ENCODE results near the gene GALK2.

The GALK2 gene
- total RNA-seq: 23.2 to 30.2 (median 29.4) reads per million in 3 donors

GRCh38 chr15:49169880-49170597 is at the start of gene GALK2:
Gene GALK2, plus strand, starts transcription at chr15:49170247. Its CDS starts 76 bp downstream, at chr15:49170323.
- peak; percentile 77 to 86 (median 81) for DNase-seq
- no peaks in the 10 kb centered on the region for H3K9me3 ChIP-seq (ENCODE audit: control insufficient read depth, low read length)
- peaks cover 15% of the 10 kb centered on the region for H3K4me1 ChIP-seq (ENCODE audit: control insufficient read depth, insufficient read depth, low read length, poor library complexity, severe bottlenecking)
- peak within 1 kb of the TSS; percentile 70 for H3K4me3 ChIP-seq (ENCODE audit: insufficient read depth, low read depth, low read length, poor library complexity, severe bottlenecking)
- no peaks in the 10 kb centered on the region for H3K36me3 ChIP-seq (ENCODE audit: control insufficient read depth, insufficient read depth, low read length)
- no peaks in the 10 kb centered on the region for H3K27me3 ChIP-seq (replicated peaks; ENCODE audit: control insufficient read depth, insufficient read depth, low read length, poor library complexity, severe bottlenecking)
- H3K27ac ChIP-seq (ENCODE audit: insufficient read depth, low read length, poor library complexity, severe bottlenecking): peak within 1 kb of the TSS; percentile 84

GRCh38 chr15:49120832-49121231 is 49.2 kb upstream of the GALK2 start:
- H3K9me3 ChIP-seq (ENCODE audit: control insufficient read depth, low read length): no peaks in the 10 kb centered on the region
- no peak overlapping the region for H3K27ac ChIP-seq (ENCODE audit: insufficient read depth, low read length, poor library complexity, severe bottlenecking)
- H3K4me3 ChIP-seq (ENCODE audit: insufficient read depth, low read depth, low read length, poor library complexity, severe bottlenecking): no peak overlapping the region
- H3K4me1 ChIP-seq (ENCODE audit: control insufficient read depth, insufficient read depth, low read length, poor library complexity, severe bottlenecking): no peaks in the 10 kb centered on the region
- H3K36me3 ChIP-seq (ENCODE audit: control insufficient read depth, insufficient read depth, low read length): peaks cover 5% of the 10 kb centered on the region
- no peak for DNase-seq
- no peaks in the 10 kb centered on the region for H3K27me3 ChIP-seq (replicated peaks; ENCODE audit: control insufficient read depth, insufficient read depth, low read length, poor library complexity, severe bottlenecking)

- H3K4me1 ChIP-seq (ENCODE audit: control insufficient read depth, insufficient read depth, low read length, poor library complexity, severe bottlenecking): no peaks in the 10 kb centered on the region
- H3K4me3 ChIP-seq (ENCODE audit: insufficient read depth, low read depth, low read length, poor library complexity, severe bottlenecking): no peak overlapping the region
- no peak overlapping the region for H3K27ac ChIP-seq (ENCODE audit: insufficient read depth, low read length, poor library complexity, severe bottlenecking)
- no peaks in the 10 kb centered on the region for H3K27me3 ChIP-seq (replicated peaks; ENCODE audit: control insufficient read depth, insufficient read depth, low read length, poor library complexity, severe bottlenecking)
- H3K9me3 ChIP-seq (ENCODE audit: control insufficient read depth, low read length): no peaks in the 10 kb centered on the region
- no peak for DNase-seq
- peaks cover 10% of the 10 kb centered on the region for H3K36me3 ChIP-seq (ENCODE audit: control insufficient read depth, insufficient read depth, low read length)
Measured at GRCh38 chr15:49121901-49122300, 48.1 kb upstream of the GALK2 start.

- Histone ChIP-seq H3K4me3 (ENCODE audit: insufficient read depth, low read depth, low read length, poor library complexity, severe bottlenecking) (no peak overlapping the region), H3K27me3 (replicated peaks; ENCODE audit: control insufficient read depth, insufficient read depth, low read length, poor library complexity, severe bottlenecking) (no peaks in the 10 kb centered on the region), H3K27ac (ENCODE audit: insufficient read depth, low read length, poor library complexity, severe bottlenecking) (no peak overlapping the region), H3K9me3 (ENCODE audit: control insufficient read depth, low read length) (no peaks in the 10 kb centered on the region), H3K36me3 (ENCODE audit: control insufficient read depth, insufficient read depth, low read length) (peaks cover 16% of the 10 kb centered on the region), H3K4me1 (ENCODE audit: control insufficient read depth, insufficient read depth, low read length, poor library complexity, severe bottlenecking) (no peaks in the 10 kb centered on the region)
- no peak for DNase-seq
Measured at GRCh38 chr15:49122541-49123062, 47.4 kb upstream of the GALK2 start.

- H3K36me3 ChIP-seq (ENCODE audit: control insufficient read depth, insufficient read depth, low read length): peaks cover 32% of the 10 kb centered on the region
- H3K9me3 ChIP-seq (ENCODE audit: control insufficient read depth, low read length): no peaks in the 10 kb centered on the region
- no peak overlapping the region for H3K27ac ChIP-seq (ENCODE audit: insufficient read depth, low read length, poor library complexity, severe bottlenecking)
- no peak overlapping the region for H3K4me3 ChIP-seq (ENCODE audit: insufficient read depth, low read depth, low read length, poor library complexity, severe bottlenecking)
- no peaks in the 10 kb centered on the region for H3K4me1 ChIP-seq (ENCODE audit: control insufficient read depth, insufficient read depth, low read length, poor library complexity, severe bottlenecking)
- H3K27me3 ChIP-seq (replicated peaks; ENCODE audit: control insufficient read depth, insufficient read depth, low read length, poor library complexity, severe bottlenecking): no peaks in the 10 kb centered on the region
- no peak for DNase-seq
Measured at GRCh38 chr15:49124371-49124770, 45.7 kb upstream of the GALK2 start.

GRCh38 chr15:49131403-49131802 is 38.6 kb upstream of the GALK2 start:
- H3K9me3 ChIP-seq (ENCODE audit: control insufficient read depth, low read length): no peaks in the 10 kb centered on the region

GRCh38 chr15:49134683-49135341 is 35.2 kb upstream of the GALK2 start:
- Histone ChIP-seq H3K9me3 (ENCODE audit: control insufficient read depth, low read length) (no peaks in the 10 kb centered on the region), H3K27ac (ENCODE audit: insufficient read depth, low read length, poor library complexity, severe bottlenecking) (no peak overlapping the region), H3K36me3 (ENCODE audit: control insufficient read depth, insufficient read depth, low read length) (peaks cover 87% of the 10 kb centered on the region), H3K4me1 (ENCODE audit: control insufficient read depth, insufficient read depth, low read length, poor library complexity, severe bottlenecking) (no peaks in the 10 kb centered on the region), H3K27me3 (replicated peaks; ENCODE audit: control insufficient read depth, insufficient read depth, low read length, poor library complexity, severe bottlenecking) (no peaks in the 10 kb centered on the region), H3K4me3 (ENCODE audit: insufficient read depth, low read depth, low read length, poor library complexity, severe bottlenecking) (no peak overlapping the region)
- no peak for DNase-seq

More at GRCh38 chr15:49131403-49131802, 38.6 kb upstream of the GALK2 start:
- Histone ChIP-seq H3K27ac (ENCODE audit: insufficient read depth, low read length, poor library complexity, severe bottlenecking) (no peak overlapping the region), H3K27me3 (replicated peaks; ENCODE audit: control insufficient read depth, insufficient read depth, low read length, poor library complexity, severe bottlenecking) (no peaks in the 10 kb centered on the region), H3K4me3 (ENCODE audit: insufficient read depth, low read depth, low read length, poor library complexity, severe bottlenecking) (no peak overlapping the region), H3K36me3 (ENCODE audit: control insufficient read depth, insufficient read depth, low read length) (peaks cover 89% of the 10 kb centered on the region), H3K4me1 (ENCODE audit: control insufficient read depth, insufficient read depth, low read length, poor library complexity, severe bottlenecking) (no peaks in the 10 kb centered on the region)
- DNase-seq: no peak

GRCh38 chr15:49135342-49135857 is 34.6 kb upstream of the GALK2 start:
- Histone ChIP-seq H3K4me3 (ENCODE audit: insufficient read depth, low read depth, low read length, poor library complexity, severe bottlenecking) (no peak overlapping the region), H3K27ac (ENCODE audit: insufficient read depth, low read length, poor library complexity, severe bottlenecking) (no peak overlapping the region), H3K36me3 (ENCODE audit: control insufficient read depth, insufficient read depth, low read length) (peaks cover 85% of the 10 kb centered on the region), H3K4me1 (ENCODE audit: control insufficient read depth, insufficient read depth, low read length, poor library complexity, severe bottlenecking) (no peaks in the 10 kb centered on the region), H3K27me3 (replicated peaks; ENCODE audit: control insufficient read depth, insufficient read depth, low read length, poor library complexity, severe bottlenecking) (no peaks in the 10 kb centered on the region), H3K9me3 (ENCODE audit: control insufficient read depth, low read length) (no peaks in the 10 kb centered on the region)
- DNase-seq: no peak

- no peak for DNase-seq
- Histone ChIP-seq H3K9me3 (ENCODE audit: control insufficient read depth, low read length) (no peaks in the 10 kb centered on the region), H3K27ac (ENCODE audit: insufficient read depth, low read length, poor library complexity, severe bottlenecking) (peak overlapping the region; percentile 5), H3K4me1 (ENCODE audit: control insufficient read depth, insufficient read depth, low read length, poor library complexity, severe bottlenecking) (no peaks in the 10 kb centered on the region), H3K36me3 (ENCODE audit: control insufficient read depth, insufficient read depth, low read length) (peaks cover 83% of the 10 kb centered on the region), H3K27me3 (replicated peaks; ENCODE audit: control insufficient read depth, insufficient read depth, low read length, poor library complexity, severe bottlenecking) (no peaks in the 10 kb centered on the region), H3K4me3 (ENCODE audit: insufficient read depth, low read depth, low read length, poor library complexity, severe bottlenecking) (no peak overlapping the region)
Measured at GRCh38 chr15:49135911-49136310, 34.1 kb upstream of the GALK2 start.

- no peak for DNase-seq
Measured at GRCh38 chr15:49137861-49138260, 32.2 kb upstream of the GALK2 start.

More at GRCh38 chr15:49137861-49138260, 32.2 kb upstream of the GALK2 start:
- Histone ChIP-seq H3K4me1 (ENCODE audit: control insufficient read depth, insufficient read depth, low read length, poor library complexity, severe bottlenecking) (no peaks in the 10 kb centered on the region), H3K4me3 (ENCODE audit: insufficient read depth, low read depth, low read length, poor library complexity, severe bottlenecking) (no peak overlapping the region), H3K9me3 (ENCODE audit: control insufficient read depth, low read length) (no peaks in the 10 kb centered on the region), H3K27ac (ENCODE audit: insufficient read depth, low read length, poor library complexity, severe bottlenecking) (no peak overlapping the region), H3K27me3 (replicated peaks; ENCODE audit: control insufficient read depth, insufficient read depth, low read length, poor library complexity, severe bottlenecking) (no peaks in the 10 kb centered on the region), H3K36me3 (ENCODE audit: control insufficient read depth, insufficient read depth, low read length) (peaks cover 83% of the 10 kb centered on the region)

Measured in effector memory CD4-positive, alpha-beta T cell (primary cell).